GM18858 (cell line): ENCODE data around the gene CCDC92B.
"Not testable (repeated sequence)": the region's sequence is repeated elsewhere in the genome, so short reads cannot be mapped to it uniquely, and the experiment has no call there.

Source experiments
- ATAC-seq: cut with Tn5 transposase; IDR thresholded peaks from one replicate; pipeline ENCODE4 v1.9.1; 2021; ENCODE audit not compliant: unreplicated experiment

The CCDC92B gene

DNA sequence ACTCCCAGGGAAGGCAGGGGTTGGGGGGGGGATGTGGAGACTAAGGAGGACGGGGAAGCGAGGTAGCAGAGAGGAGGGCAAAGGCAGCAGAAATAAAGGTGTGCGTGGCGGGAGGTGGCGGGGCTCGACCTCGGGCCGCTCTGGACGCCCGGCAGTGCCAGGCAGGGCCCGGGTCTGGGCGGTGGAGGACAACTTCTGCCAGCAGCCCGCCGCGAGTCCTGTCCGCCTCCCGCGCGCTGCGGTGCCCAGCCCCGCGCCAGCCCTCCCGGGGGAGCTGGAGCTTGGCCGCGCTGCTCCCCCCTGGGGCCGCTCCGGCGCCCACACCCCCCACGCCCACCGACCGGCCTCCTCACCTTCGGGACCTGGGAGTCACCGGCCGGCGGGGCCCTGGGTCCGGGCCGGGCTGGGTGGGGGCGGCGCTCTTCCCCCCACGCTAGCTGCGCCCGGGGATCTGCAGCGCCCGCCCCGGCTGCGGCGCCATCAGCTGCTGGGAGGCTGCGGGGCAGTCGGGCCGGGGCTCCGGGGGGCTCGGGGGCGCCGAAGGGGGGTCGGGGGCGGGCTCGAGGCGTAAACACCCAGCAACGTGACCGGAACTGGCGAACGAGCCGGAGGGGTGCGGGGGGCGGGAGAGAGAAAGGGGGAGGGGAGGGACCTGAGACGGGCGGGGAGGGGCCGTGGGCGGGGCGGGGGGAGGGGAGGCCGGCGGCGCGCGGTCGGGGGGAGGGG, at the start of gene CCDC92B:
Gene CCDC92B (minus strand): TSS at position 595 of the 726 bp plus-strand sequence. CDS start 14,507 bp downstream, outside the sequence.
- no peak for ATAC-seq

DNA sequence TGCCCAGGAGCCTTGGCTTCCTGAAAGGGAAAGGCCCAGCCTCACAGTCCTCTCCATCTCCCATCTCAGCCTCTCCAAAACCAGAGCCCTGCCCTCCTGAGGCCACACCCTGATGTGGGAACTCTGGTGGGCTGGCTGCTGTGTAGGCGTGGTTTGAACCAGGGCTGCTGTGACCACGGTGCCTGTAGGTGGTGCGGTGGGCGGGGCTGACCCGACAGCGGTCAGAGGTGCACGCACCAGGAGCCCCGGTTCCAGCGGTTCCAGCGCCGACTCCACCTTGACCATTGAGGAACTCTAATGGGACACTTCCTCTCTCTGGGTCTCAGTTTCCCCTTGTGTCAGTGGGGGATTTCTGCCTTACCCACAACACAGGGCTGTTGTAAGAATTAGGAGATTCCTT, 49.2 kb upstream of the CCDC92B start:
- ATAC-seq = no peak

DNA sequence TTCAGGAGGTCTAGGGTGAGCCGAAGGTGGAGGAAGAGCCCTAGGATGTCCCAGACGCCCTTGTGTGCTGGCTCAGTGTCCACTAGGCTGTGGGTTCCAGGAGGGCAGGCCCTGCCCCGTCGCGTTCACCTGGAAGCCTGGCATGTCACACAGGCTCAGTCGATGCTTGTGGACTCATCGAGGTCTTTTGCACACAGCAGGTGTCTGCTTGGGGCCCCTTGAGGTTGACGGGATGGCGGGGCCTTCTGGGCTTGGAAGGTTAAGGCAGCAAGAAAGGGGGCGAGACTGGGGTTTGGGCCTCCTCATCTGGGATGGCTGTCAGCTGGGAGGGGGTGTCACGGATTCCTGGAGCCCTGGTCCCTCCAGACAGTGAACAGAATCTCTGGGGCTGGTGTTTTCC, 48.7 kb upstream of the CCDC92B start:
- no peak for ATAC-seq

DNA sequence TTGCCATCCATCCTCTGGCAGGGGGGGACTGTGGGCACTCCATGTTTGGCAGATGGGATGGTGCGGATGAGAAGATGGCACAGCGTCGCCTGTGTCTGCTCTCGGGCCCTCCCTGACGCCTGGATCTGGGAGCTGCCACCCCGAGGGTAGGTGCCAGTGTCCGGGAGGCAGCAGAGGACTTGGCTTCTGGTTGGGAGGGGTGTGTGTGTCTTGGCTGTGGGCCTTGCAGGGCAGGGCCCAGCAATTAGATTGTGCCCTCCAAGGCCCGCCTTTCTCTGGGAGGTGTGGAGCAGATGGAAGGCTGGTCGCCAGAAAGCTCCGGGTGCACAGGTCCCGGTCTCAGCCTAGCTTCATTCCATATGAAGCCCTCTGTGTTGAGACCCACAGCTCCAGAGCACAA, 48.2 kb upstream of the CCDC92B start:
- no peak for ATAC-seq

DNA sequence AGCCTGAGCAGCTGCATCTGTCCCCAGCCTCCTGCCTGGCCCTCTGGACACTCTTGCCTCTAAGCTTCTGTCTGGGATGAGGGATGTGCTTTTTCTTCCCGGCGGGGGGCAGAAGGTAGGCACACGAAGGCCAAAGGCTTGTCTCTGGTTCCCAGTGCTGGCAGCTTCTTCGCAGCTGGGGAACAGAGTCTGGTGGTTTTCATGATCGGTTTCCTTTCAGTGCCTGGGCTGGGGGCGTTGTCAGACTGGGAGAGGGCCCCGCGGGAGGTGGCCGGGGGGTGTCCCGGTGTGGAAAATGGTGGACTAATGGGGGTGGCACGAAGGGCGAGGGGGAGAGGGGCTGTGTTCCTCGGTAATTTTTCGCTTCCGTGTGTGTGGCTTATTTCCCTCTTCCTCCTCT, 47.8 kb upstream of the CCDC92B start:
- no peak for ATAC-seq

DNA sequence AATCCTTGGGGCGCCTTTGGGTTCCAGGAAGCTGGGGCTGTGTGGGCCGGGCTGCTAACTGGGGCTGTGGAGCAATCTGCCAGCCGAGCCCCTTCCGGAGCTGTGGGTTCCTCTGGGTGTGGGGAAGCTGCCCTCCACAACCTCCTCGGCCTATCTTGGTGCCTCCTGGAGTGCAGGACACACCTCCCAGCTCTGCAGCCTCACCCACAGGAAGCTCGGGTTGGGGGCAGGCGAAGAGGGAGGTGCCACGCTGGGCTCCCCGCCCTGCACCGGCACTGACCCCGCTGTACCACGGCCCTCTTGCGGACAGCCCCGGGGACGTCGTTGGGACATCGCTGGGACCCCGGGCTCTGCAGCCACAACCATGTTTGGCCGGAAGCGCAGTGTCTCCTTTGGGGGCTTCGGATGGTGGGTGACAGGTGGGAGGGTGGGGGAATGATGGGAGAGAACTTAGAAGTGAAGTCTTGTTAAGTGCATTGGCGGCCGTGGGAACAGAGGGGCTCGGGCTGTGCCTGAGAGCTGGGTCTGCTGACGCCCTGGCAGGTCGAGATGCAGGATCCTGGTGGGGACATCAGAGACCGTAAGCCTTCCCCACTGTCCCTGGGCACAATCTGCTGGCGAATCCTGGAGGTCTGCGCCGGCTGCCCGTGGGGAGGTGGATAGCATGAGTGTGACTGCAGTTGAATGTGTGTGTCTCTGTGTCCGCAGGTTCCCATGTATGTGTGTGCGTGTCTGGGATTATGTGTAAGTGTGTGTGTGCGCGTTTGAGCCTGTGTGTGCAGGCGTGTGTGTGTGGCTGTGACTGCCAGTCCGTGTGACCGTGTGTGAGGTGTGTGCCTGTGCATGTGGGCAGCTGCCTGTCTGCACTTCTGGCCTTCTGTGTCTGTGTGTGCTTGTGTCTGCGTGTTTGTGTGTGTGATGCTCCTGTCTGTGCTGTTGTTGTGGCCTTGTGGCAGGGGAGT, 47.0 kb upstream of the CCDC92B start, which contains the start of gene RAP1GAP2:
Gene RAP1GAP2 (plus strand): TSS at position 275 of the 962 bp plus-strand sequence. CDS start 90 bp downstream, at position 365.
- no peak for ATAC-seq

DNA sequence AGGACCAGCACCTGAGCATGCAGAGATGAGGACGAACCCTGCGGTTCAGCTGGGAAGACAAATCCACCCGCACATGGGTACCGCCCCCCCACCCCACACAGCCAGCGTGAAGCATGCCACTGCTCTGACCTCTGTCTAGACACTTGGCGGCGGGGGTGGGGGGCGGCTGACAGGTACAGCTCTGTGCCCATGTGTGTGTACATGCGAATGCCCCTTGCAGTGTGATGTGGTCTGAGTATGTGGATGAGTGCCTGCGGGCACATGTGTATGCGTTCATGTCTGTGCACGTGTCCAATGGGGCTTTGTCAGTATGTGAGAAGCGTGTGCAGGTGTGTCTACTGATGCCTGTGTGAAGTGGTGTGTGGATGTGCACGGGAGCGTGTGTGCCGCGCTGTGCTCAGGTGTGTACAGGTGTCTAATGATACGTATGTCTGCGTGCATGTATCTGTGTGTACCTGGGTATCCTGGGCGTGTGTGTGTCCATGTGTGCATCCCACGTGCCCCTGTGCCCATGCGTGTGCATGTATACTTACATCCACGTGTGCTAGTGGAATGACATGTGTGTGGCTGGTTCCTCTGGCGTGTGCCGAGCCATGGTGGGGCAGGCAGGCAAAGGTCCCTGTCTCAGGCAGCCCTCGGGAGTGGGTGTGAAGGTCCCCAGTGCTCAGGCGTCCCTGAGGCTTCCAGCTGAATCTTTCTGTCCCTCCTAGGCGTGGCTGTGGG, 46.1 kb upstream of the CCDC92B start:
- no peak for ATAC-seq

DNA sequence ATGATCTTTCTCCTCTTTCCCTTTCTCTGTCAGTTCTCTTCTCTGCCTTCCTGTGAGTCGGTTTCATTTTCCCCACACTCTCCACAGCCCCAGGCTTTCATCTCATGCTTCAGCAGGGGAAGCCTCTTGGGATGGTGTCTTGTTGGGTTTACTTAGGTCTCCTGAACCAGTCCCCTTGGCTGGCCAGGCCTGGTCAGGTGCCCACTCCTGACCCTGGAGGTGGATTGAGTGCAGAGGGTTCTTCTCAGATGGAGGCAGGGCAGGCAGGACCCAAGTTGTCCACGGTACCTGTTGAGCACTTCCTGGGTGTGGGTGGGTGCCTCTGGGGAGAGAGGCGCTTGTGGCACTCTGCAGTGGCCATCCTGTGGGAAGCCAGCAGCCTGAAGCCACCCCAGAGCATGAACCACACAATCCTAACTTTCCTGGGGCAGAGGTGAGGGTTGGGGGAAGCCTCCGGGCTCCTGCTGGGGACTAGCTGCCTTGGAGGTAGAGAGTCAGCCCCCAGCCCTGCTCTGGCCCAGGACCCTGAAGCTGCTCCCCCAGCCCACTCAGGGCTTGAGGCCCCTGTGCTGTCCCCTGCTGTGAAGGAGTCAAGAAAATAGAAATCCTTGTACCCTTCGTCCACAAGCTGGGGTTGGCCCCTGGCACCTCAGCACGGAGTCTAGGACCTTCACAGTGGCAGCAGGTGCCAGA, 44.8 kb upstream of the CCDC92B start:
- no peak for ATAC-seq

DNA sequence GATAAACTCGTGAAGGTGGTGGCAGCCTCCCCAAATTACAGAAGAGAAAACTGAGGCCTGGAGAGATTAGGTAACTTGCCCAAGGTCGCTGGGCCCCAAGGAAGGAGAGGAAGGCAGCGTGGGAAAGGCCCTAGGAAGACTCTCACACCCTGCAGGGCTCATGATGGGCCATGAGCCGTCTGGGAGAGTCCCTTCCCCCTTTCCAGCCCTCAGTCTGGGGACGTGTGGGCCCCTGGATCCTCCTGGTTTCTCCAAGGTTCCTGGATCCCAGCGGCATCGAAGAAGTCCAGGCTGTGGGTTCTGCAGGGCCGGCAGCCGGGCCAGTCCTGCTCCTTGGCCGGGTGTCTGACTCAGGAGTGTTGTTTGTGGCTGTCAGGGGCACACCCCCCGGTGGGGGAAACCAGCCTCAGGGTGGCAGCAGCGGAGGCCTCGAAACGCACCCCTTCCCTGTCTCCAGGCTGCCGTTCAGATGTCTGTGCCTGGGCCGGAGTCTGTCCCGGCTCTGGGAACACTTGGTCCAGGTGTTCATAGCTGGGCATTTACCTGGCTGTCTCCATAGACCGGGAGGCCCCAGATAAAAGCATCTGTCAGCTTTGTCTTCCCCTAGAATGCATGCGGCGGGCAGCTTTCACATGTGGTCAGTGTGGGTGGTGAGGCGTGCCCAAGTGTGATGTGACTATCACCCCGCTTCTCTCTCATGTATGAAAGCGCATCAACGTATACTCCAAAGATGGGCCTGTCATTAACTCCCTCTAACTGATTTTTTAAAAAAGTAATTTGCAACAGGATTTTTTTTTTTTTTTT, 43.1 kb upstream of the CCDC92B start:
- no peak for ATAC-seq

DNA sequence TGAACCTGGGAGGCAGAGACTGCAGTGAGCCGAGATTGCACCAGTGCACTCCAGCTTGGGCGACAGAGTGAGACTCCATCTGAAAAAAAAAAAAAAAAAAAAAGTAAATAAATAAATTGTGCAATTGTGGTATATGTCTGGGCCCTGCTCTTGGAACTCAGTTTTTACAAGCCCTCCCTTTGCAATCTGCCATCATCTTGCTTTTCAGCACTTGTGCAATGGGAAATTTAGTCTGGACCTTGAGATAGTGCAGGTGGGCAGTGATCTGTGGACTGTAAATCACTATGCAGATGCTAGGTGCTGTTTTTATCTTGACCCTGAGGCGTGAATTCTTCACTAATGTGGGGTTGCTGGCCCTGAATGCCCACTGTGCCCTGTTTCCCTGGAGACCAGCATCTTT, 40.2 kb upstream of the CCDC92B start:
- ATAC-seq = no peak

DNA sequence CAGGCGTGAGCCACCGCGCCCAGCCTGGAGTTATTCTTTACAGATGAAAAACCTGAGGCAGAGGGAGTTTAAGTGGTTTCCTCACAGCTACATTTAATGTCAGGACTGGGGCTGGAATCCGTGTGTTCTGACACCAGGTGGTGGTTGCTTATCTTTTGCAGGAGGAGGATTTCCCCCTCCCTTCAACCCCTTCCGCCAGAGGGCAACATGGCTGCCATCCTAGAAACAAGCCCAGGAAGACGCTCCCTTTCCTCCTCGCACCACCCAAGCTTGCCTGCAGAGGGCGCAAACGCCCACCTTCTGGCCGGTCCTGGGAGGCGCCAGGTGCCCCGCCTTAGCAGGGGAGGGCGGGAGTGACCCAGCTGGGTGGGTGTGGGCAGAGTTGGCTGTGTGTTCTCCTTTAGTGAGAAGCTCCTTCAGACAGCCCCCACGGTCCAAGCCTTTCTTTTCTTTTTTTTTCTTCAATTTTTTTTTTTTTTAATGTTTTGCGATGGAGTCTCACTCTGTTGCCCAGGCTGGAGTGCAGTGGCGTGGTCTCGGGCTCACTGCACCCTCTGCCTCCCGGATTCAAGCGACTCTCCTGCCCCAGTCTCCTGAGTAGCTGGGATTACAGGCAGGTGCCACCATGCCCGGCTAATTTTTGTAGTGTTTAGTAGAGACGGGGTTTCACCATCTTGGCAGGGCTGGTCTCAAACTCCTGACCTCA, 36.9 kb upstream of the CCDC92B start:
- no peak for ATAC-seq

DNA sequence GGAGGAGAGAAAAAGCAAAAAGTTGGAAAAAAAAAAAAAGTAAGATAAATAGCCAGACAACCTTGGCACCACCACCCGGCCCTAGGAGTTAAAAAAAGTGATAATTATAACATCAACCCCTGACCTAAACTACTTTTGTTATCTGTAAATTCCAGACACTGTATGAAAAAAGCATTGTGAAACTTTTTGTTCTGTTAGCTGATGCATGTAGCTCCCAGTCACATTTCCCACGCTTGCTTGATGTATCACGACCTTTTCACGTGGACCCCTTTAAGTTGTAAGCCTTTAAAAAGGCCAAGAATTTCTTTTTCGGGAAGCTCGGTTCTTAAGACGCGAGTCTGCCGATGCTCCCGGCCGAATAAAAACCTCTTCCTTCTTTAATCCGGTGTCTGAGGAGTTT, 35.9 kb upstream of the CCDC92B start:
- ATAC-seq = not testable (repeated sequence)

DNA sequence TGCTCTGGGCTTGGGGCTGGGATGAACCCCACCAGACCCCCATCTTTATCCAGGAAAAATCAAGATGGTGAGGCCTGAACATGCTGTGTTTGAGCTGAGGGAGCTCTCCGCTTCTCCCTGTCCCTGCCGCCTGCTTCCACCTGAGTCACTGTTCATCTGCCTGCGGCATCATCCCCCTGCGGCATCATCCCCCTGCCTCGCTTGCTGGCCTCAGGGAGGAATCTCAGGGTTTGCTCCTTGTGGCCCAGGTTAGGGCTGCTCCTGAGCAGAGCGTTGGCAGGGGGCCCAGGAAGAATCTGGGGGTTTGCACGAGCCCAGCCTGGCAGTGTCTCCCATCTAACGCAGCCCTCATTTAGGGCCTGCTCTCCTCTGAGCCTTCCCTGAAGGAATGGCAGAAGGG, 35.4 kb upstream of the CCDC92B start:
- ATAC-seq = no peak

DNA sequence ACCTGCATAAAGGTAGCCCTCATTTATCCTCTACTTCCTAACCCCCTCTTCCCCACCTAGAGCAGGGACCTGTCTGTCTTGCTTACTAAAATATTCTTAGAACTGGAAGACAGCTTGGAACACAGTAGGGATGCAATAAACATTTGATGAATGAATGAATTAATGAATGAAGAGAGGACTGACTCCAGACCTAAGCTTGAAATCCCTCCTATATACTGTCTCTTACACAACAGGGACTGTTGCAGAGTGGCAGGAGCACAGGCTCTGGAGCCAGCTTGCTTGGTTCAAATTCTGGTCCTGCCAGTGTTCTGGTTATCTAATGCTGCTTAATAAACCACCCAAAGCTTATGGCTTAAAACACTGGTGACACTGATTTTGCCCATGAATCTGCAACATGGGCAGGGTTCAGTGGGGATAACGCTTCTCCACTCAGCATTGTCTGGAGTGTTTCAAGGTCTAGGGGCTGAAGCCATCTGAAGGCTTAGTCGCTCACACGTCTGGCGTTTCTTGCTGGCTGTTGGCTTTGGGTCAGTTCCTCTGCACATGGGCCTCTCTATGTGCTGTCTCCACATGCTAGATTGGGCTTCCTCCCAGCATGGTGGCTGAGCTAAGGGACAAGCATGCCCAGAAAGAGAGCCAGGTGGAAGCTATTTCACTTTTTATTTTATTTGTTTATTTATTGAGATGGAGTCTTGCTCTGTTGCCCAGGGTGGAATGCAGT, 34.0 kb upstream of the CCDC92B start:
- no peak for ATAC-seq

DNA sequence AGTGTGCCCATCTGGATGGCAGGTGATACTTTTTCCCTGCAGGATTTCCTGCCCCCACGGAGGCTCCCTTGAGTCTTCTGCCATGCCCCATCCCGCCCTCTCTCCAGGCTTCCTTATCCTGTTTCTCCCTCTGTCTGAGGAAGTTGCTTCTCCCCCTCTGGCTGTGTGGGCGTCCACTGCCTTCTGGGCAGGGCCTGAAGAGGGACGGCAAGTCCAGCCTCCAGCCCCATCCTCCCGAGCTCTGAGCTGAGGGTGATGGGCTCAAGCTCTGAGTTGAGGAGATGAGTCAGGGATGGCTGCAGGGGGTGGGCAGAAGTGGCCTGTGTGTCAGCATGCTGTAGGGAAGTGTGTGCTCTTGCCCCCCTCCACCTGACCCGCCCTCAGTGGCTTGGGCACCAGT, 32.6 kb upstream of the CCDC92B start:
- ATAC-seq = no peak

DNA sequence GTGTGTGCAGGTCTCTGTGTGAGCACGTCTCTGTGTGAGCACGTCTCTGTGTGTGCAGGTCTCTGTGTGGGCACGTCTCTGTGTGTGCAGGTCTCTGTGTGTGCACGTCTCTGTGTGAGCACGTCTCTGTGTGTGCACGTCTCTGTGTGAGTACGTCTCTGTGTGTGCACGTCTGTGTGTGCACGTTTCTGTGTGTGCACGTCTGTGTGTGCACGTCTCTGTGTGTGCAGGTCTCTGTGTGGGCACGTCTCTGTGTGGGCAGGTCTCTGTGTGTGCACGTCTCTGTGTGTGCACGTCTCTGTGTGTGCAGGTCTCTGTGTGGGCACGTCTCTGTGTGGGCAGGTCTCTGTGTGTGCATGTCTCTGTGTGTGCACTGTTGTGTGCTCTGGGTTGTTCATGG, 32.1 kb upstream of the CCDC92B start:
- ATAC-seq = not testable (repeated sequence)

DNA sequence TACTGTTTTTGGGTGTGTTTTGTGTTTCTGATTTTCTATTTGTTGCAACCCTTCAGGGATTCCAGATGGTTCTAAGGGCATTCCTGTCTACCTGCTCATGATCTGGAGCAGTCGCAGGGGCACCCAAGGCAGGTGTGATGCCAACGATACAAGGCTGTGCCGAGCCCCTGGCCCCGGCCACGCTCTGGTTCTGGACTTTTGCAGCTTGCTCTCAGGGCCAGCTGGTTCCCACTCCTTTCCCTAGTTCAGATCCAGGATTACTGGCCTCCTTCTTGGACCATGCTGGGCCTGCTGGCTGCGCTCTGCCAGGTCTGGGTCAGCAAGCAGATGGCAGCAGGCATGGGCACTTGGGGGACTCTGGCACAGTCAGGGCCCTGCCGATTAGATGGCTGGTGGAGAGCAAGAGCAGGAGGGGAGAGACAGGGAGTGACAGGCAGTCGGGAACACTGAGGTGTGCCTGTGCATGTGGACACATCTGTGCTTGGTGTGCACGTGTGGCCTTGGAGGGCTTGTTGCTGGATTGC, 31.5 kb upstream of the CCDC92B start:
- ATAC-seq = no peak

DNA sequence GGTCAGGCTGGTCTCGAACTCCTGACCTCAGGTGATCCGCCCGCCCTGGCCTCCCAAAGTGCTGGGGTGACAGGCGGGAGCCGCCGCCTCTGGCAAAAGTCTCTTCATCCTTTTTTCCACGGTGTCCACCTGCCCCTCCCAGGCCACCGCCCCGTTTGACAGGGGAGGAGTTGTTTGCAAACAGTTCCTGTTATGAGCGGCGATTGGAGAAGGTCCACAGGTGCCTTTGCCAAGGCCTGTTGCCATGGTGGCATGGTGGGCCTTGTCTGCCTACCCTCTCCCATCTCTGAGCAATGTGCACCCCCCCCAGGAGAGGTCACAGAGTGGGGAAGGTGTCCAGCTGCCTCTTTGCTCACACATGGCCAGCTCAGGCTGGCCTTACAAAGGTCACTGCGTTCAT, 30.8 kb upstream of the CCDC92B start:
- ATAC-seq = no peak
